Activated B cell treated with CpG ODN at 0.5 μM for 24 hours (primary cell): ENCODE measurements around the gene ESCO1. TPM values are rescaled to one million over a fixed set of nuclear protein-coding genes. Genes with fewer than 3 reads are reported as not detected.
"Not testable (repeated sequence)": the region's sequence is repeated elsewhere in the genome, so short reads cannot be mapped to it uniquely, and the experiment has no call there.

Source experiments
- ATAC-seq: fragments of 200-7000 bp; cut with Tn5 transposase; one replicate; pipeline ENCODE4 v1.10.0; 2021; ENCODE audit warnings: low read depth, mild to moderate bottlenecking, moderate library complexity
- CTCF ChIA-PET: fragments of 350-600 bp; sonication (Branson Sonifier 250); formaldehyde crosslinking; loops from one replicate; lab custom pipeline; 2021; ENCODE audit warnings: antibody characterized with exemption; lab: Charles Lee
- POLR2A ChIA-PET: fragments of 350-600 bp; sonication (Branson Sonifier 250); formaldehyde crosslinking; loops from one replicate; lab custom pipeline; 2021; ENCODE audit warnings: antibody characterized with exemption; lab: Charles Lee
- DNase-seq: peaks from one replicate; pipeline ENCODE4 v3.0.0; 2022
- H3K27ac Mint-ChIP-seq: one replicate; pipeline ENCODE4 v1.8.0; 2020; ENCODE audit warnings: mixed read lengths
- H3K27me3 Mint-ChIP-seq: one replicate; pipeline ENCODE4 v1.8.0; 2021; ENCODE audit warnings: mixed read lengths
- H3K36me3 Mint-ChIP-seq: one replicate; pipeline ENCODE4 v1.8.0; 2021; ENCODE audit warnings: low read depth, mixed read lengths
- H3K4me1 Mint-ChIP-seq: one replicate; pipeline ENCODE4 v1.8.0; 2021; ENCODE audit warnings: mixed read lengths
- H3K4me3 Mint-ChIP-seq: one replicate; pipeline ENCODE4 v1.8.0; 2020; ENCODE audit warnings: mild to moderate bottlenecking, mixed read lengths
- H3K9me3 Mint-ChIP-seq: one replicate; pipeline ENCODE4 v1.8.0; 2020; ENCODE audit warnings: mixed read lengths
- intact Hi-C: fragments of 100-400 bp; cut with micrococcal nuclease; formaldehyde crosslinking; loops from one replicate; pipeline ENCODE4 v1.15.1; 2024
- total RNA-seq: library from RNA; stranded (reverse); gene quantifications from 2 replicates; pipeline ENCODE4 v1.2.3, GENCODE V29; 2022
- TF ChIP-seq, protein P1 (sequence below): fragments of 200-600 bp; IDR thresholded peaks from one replicate; pipeline ENCODE4 v1.8.0; 2022; ENCODE audit warnings: antibody characterized with exemption, mild to moderate bottlenecking

ESCO1 gene, protein sequence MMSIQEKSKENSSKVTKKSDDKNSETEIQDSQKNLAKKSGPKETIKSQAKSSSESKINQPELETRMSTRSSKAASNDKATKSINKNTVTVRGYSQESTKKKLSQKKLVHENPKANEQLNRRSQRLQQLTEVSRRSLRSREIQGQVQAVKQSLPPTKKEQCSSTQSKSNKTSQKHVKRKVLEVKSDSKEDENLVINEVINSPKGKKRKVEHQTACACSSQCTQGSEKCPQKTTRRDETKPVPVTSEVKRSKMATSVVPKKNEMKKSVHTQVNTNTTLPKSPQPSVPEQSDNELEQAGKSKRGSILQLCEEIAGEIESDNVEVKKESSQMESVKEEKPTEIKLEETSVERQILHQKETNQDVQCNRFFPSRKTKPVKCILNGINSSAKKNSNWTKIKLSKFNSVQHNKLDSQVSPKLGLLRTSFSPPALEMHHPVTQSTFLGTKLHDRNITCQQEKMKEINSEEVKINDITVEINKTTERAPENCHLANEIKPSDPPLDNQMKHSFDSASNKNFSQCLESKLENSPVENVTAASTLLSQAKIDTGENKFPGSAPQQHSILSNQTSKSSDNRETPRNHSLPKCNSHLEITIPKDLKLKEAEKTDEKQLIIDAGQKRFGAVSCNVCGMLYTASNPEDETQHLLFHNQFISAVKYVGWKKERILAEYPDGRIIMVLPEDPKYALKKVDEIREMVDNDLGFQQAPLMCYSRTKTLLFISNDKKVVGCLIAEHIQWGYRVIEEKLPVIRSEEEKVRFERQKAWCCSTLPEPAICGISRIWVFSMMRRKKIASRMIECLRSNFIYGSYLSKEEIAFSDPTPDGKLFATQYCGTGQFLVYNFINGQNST
- total RNA-seq: 18.2 and 19.6 TPM in 2 replicates

DNA sequence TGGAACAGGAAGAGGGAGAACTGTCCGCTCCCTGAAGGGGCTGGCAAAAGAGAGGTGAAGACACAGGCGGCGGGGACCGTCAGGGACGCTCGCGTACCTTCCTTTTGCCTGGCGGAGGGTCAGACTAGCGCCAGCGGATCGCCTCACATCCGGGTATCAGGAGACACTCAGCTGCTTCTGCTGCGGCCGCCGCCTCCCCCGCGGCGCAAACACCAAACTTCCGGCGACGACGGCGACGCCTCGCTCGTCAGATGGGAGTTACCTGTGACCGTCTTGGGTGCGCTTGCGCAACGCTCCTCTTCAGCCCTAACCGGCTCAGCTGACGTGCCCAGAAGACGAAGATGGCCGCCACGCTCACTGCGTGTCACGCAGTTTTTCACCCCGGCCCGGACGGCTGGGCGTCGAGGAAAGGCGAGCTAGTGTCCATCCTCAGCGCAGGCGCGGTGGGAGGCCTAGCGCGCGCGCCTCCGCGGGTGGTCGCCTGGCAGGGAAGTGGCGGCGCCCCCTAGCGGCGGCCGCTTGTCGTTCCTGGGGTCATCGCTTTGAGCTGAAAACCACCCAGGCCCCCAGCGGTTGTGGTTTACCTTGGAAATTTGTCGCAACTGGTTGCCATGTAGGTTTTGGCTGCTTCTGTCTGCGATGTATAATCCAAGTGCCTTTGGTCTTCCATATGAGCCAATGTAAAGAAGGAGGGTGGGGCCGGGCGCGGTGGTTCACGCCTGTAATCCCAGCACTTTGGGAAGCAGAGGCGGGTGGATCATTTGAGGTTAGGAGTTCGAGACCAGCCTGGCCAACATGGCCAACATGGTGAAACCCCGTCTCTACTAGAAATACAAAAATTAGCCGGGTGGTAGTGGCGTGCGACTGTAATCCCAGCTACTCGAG, at the start of gene ESCO1:
TSS of gene ESCO1 (minus strand) at position 179 of the 885 bp plus-strand sequence. CDS start 25,861 bp downstream, outside the sequence.
- TF ChIP-seq, protein P1, sequence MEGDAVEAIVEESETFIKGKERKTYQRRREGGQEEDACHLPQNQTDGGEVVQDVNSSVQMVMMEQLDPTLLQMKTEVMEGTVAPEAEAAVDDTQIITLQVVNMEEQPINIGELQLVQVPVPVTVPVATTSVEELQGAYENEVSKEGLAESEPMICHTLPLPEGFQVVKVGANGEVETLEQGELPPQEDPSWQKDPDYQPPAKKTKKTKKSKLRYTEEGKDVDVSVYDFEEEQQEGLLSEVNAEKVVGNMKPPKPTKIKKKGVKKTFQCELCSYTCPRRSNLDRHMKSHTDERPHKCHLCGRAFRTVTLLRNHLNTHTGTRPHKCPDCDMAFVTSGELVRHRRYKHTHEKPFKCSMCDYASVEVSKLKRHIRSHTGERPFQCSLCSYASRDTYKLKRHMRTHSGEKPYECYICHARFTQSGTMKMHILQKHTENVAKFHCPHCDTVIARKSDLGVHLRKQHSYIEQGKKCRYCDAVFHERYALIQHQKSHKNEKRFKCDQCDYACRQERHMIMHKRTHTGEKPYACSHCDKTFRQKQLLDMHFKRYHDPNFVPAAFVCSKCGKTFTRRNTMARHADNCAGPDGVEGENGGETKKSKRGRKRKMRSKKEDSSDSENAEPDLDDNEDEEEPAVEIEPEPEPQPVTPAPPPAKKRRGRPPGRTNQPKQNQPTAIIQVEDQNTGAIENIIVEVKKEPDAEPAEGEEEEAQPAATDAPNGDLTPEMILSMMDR: peak; percentile 78
- peak; percentile 80 for ATAC-seq

DNA sequence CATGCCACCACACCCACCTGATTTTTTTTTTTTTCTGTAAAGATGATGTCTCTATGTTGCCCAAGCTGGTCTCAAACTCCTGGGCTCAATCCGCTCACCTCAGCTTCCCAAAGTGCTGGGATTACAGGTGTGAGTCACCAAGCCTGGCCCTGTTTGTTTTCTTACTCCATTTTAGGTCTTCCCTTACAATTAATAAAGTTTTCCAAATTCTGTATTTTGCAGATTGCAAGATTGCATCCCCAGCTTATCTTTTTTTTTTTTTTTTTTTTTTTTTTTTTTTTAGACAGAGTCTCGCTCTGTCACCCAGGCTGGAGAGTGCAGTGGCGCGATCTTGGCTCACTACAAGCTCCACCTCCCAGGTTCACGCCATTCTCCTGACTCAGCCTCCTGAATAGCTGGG, 39.9 kb upstream of the ESCO1 start:
- peaks cover 15% of the 10 kb centered on the region for H3K4me1 Mint-ChIP-seq
- DNase-seq, intact Hi-C loops, H3K9me3 Mint-ChIP-seq, H3K27ac Mint-ChIP-seq, H3K27me3 Mint-ChIP-seq, H3K36me3 Mint-ChIP-seq, CTCF ChIA-PET, POLR2A ChIA-PET, ATAC-seq, H3K4me3 Mint-ChIP-seq: not testable (repeated sequence)

More for the DNA sequence above, at the start of gene ESCO1:
- no peaks in the 10 kb centered on the region for H3K27me3 Mint-ChIP-seq
- DNase-seq: peak; percentile 88
- peak within 1 kb of the TSS; percentile 99 for H3K27ac Mint-ChIP-seq
- intact Hi-C loops: loop anchor here (1.0 to 10.0 kb wide), 7 partner anchors 12 to 1624 kb away; partner anchors contain the start of genes ABHD3, MIB1, RBBP8 and ROCK1
- no peaks in the 10 kb centered on the region for H3K9me3 Mint-ChIP-seq
- H3K4me3 Mint-ChIP-seq: peak within 1 kb of the TSS; percentile 96
- peaks cover 50% of the 10 kb centered on the region for H3K4me1 Mint-ChIP-seq
- CTCF ChIA-PET: interaction anchor here (0.7 to 4.5 kb wide), 10 partner anchors 10 to 142 kb away, joined by 3 to 59 read pairs (median 4); partner anchors contain the start of genes ABHD3 and SNRPD1
- POLR2A ChIA-PET: interaction anchor here (0.6 to 5.2 kb wide), 21 partner anchors 10 to 1852 kb away, joined by 3 to 152 read pairs (median 4); partner anchors contain the start of genes ABHD3, MIB1, RIOK3 and ROCK1
- H3K36me3 Mint-ChIP-seq: peaks cover 14% of the 10 kb centered on the region

DNA sequence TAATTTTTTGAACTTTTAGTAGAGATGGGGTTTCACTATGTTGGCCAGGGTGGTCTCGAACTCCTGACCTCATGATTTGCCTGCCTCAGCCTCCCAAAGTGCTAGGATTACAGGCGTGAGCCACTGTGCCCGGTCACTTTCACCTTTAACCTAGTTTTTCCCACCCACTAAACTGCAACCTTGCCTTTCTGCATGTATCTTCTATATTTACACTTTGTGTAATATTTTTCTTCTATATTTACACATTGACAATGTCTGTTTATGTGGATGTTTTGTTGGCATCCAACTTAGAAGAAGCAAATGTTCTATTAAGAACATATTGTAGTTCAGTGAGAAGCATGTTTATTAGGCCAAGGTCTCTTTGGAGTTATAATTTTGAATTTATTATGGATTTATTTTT, 38.3 kb upstream of the ESCO1 start:
- Mint-ChIP-seq H3K36me3 (peaks cover 12% of the 10 kb centered on the region), H3K4me3 (no peak overlapping the region), H3K4me1 (peaks cover 15% of the 10 kb centered on the region), H3K9me3 (no peaks in the 10 kb centered on the region), H3K27me3 (no peaks in the 10 kb centered on the region), H3K27ac (peak overlapping the region; percentile 57)
- intact Hi-C loops: loop anchor here (5.0 kb wide), 2 partner anchors 48 to 63 kb away; partner anchors contain the start of gene ABHD3
- DNase-seq (no peak), ATAC-seq (no peak)
- POLR2A ChIA-PET: interaction anchor here (0.6 kb wide), 1 partner anchor 15 kb away, joined by 5 read pairs; no protein-coding TSS in a partner anchor
- CTCF ChIA-PET: no interaction called here
- TF ChIP-seq, protein P1: no peak

DNA sequence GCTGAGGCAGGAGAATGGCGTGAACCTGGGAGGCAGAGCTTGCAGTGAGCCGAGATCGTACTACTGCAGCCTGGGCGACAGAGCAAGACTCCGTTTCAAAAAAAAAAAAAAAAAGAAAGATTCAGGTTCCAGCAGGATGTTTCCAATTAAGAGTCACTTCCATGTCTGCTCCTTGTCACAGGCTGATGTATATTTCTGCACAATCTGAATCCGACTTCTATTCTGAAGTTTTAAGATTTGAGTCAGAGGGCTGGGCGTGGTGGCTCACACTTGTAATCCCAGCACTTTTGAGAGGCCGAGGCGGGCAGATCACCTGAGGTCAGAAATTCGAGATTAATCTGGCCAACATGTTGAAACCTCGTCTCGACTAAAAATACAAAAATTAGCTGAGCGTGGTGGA, 36.3 kb upstream of the ESCO1 start:
- Mint-ChIP-seq H3K36me3 (peaks cover 20% of the 10 kb centered on the region), H3K4me3 (no peak overlapping the region), H3K4me1 (peaks cover 15% of the 10 kb centered on the region), H3K27ac (peak overlapping the region; percentile 46), H3K27me3 (no peaks in the 10 kb centered on the region), H3K9me3 (no peaks in the 10 kb centered on the region)
- TF ChIP-seq, protein P1: no peak
- POLR2A ChIA-PET: interaction anchor here (0.5 to 1.0 kb wide), 4 partner anchors 10 to 1625 kb away, joined by 4 to 11 read pairs (median 4); partner anchors contain the start of gene SNRPD1
- DNase-seq (no peak), ATAC-seq (no peak)
- intact Hi-C loops: loop anchor here (5.0 kb wide), 2 partner anchors 51 to 66 kb away; partner anchors contain the start of gene ABHD3
- CTCF ChIA-PET: no interaction called here
